Heart right ventricle (tissue), 16 donors: ENCODE data around the gene CCR4. TPM values are rescaled to one million over a fixed set of nuclear protein-coding genes. Genes with fewer than 3 reads are reported as not detected.
"Not testable (repeated sequence)": the region's sequence is repeated elsewhere in the genome, so short reads cannot be mapped to it uniquely, and the experiment has no call there.

Experiments
- ATAC-seq, 8 donors: fragments of 200-7000 bp; cut with Tn5 transposase; one replicate each; pipeline ENCODE4 v1.9.1; 2020; ENCODE audit warnings: mild to moderate bottlenecking in 8 of 8, moderate library complexity in 8 of 8, moderate number of reproducible peaks in 1 of 8
- DNase-seq, 2 donors: peaks; one replicate each; pipeline ENCODE4 v3.0.0-alpha.2; 2020
- H3K27ac ChIP-seq, 10 donors: fragments of 200-600 bp; sonication (generic) in 2 of 10; one replicate each; pipeline versions ENCODE4 v1.5.0 to v1.8.0; 2020 to 2022; ENCODE audit warnings: mild to moderate bottlenecking in 3 of 10
- H3K27me3 ChIP-seq, 7 donors: fragments of 200-600 bp; one replicate each; pipeline ENCODE4 v1.8.0; 2021 to 2022; ENCODE audit warnings: mild to moderate bottlenecking in 2 of 7
- H3K36me3 ChIP-seq, 9 donors: fragments of 200-600 bp; sonication (generic) in 1 of 9; one replicate each; pipeline versions ENCODE4 v1.5.0 to v1.8.0; 2020 to 2022; ENCODE audit warnings: mild to moderate bottlenecking in 2 of 9
- H3K4me1 ChIP-seq, 9 donors: fragments of 200-600 bp; sonication (generic) in 1 of 9; one replicate each; pipeline versions ENCODE4 v1.5.0 to v1.8.0; 2020 to 2022; ENCODE audit warnings: mild to moderate bottlenecking in 4 of 9
- H3K4me3 ChIP-seq, 10 donors: fragments of 200-600 bp; sonication (generic) in 2 of 10; one replicate each; pipeline versions ENCODE4 v1.5.0 to v1.8.0; 2020 to 2022; ENCODE audit warnings: mild to moderate bottlenecking in 7 of 10, moderate library complexity in 2 of 10
- H3K9me3 ChIP-seq, 11 donors: fragments of 200-600 bp in 10 of 11; sonication (generic) in 2 of 11; one replicate each; pipeline versions ENCODE4 v1.5.0 to v1.8.0; 2013 to 2022; ENCODE audit warnings: mild to moderate bottlenecking in 2 of 11, control low read depth in 1 of 11, moderate library complexity in 1 of 11
- CTCF ChIP-seq, 9 donors: fragments of 200-600 bp; sonication (generic) in 2 of 9; IDR thresholded peaks; one replicate each; pipeline versions ENCODE4 v1.5.0 to v1.8.0; 2021 to 2022; ENCODE audit warnings: antibody characterized with exemption in 9 of 9, mild to moderate bottlenecking in 5 of 9, moderate library complexity in 1 of 9
- WGBS, 2 donors: extraction: QIAGEN DNeasy Blood & Tissue Kit; methylation state at CpG; one replicate each; pipeline ENCODE4 v1.1.7; 2013; ENCODE audit warnings: inconsistent platforms in 1 of 2; 5-methylcytosine and 5-hydroxymethylcytosine counted together
- intact Hi-C, 10 donors: fragments of 100-400 bp; cut with DNase I; formaldehyde crosslinking; loops; one replicate each; pipeline versions ENCODE4 v1.11.1 to v1.14.2; 2022
- polyA plus RNA-seq, 2 donors: library from polyadenylated mRNA; stranded (reverse); fragments of 200-250 nt; gene quantifications; one replicate each; pipeline ENCODE4 v1.2.3, GENCODE V29; 2013
- total RNA-seq, 10 donors: library from RNA; stranded (reverse); fragmentation: NEBNext Ultra II Directional in 3 of 10; extraction: Animal tissue kit (Norgen Biotek cat#: 25700) in 3 of 10; gene quantifications; one replicate each; pipeline versions ENCODE4 v1.2.1 to v1.2.4, GENCODE V29; 2021 to 2023
- donor health status: Arrhythmogenic right ventricular cardiomyopathy.
- donor health status: ischemic (EF 13 %, LVEDD 7.1; RV severe dilation, severe dysfunction).
- donor health status: healthy with polysubstance abuse.
- donor health status: DM: no; HTN: yes; CAD: no.
- donor health status: DM: no; HTN: no; CAD: no.
- donor health status: ischemic (EF 25% LVEDD 6.9; RV normal size, moderate dysfunction).
- donor health status: ischemic (EF 25% LVEDD 5.7; RV mildly dilated, moderate dysfunction).
- donor health status: healthy.
- donor health status: DM: yes; HTN: yes; CAD: no.
- donor health status: Ischemic cardiomyopathy.
- donor health status: ischemic (EF 35%, LVEDD 5.7; RV mildly dilated, moderate dysfunction).
- donor health status: nonischemic (EF 11% LVEDD 7.7; RV severe dilation, severe dysfunction).
- donor health status: DM: yes; HTN: yes; CAD: no.
- donor health status: PGD.
- donor health status: ischemic (EF 29% LVEDD 5.4; RV normal size, mild dysfunction).
- donor health status: nonischemic (EF 23%, LVEDD 6.1; RV moderate dilation, normal function).

CCR4 gene
- total and polyA plus RNA-seq, 12 donors, result 0.01 to 1.2 (median 0.11) TPM; not detected in 5

GRCh38 chr3:32940726-32941125 is 10.7 kb upstream of the CCR4 start:
- intact Hi-C loops, result loop anchor here in 2 of 10 donors (10.0 kb wide), 2 partner anchors 424 to 434 kb away; no protein-coding TSS in a partner anchor
- no peaks in the 10 kb centered on the region for H3K4me1 ChIP-seq
- DNase-seq (no peak), ATAC-seq (no peak)
- TF ChIP-seq CTCF (IDR thresholded peaks at IDR 0.05), result no peak
- H3K36me3 ChIP-seq, result no peaks in the 10 kb centered on the region
- no peaks in the 10 kb centered on the region for H3K9me3 ChIP-seq
- 86 to 91% methylated on average over 16 of the region's 16 CpGs for WGBS, 2 donors
- no peaks in the 10 kb centered on the region for H3K27me3 ChIP-seq
- no peak overlapping the region for H3K27ac ChIP-seq
- no peak overlapping the region for H3K4me3 ChIP-seq

GRCh38 chr3:32945136-32945535 is 6.3 kb upstream of the CCR4 start:
- H3K27ac ChIP-seq, result no peak overlapping the region
- intact Hi-C loops, result loop anchor here in 6 of 10 donors (5.0 to 10.0 kb wide), 5 partner anchors 127 to 430 kb away; no protein-coding TSS in a partner anchor
- no peaks in the 10 kb centered on the region for H3K9me3 ChIP-seq
- peaks cover 0 to 3% (median 0%) of the 10 kb centered on the region in 9 donors for H3K4me1 ChIP-seq
- WGBS, 2 donors, result 75 to 77% methylated on average over 3 of the region's 3 CpGs
- DNase-seq (no peak), ATAC-seq (no peak)
- no peak overlapping the region for H3K4me3 ChIP-seq
- no peak for TF ChIP-seq CTCF (IDR thresholded peaks at IDR 0.05)
- no peaks in the 10 kb centered on the region for H3K27me3 ChIP-seq
- no peaks in the 10 kb centered on the region for H3K36me3 ChIP-seq

- H3K27ac ChIP-seq, H3K4me3 ChIP-seq, ATAC-seq, H3K9me3 ChIP-seq, H3K36me3 ChIP-seq, H3K27me3 ChIP-seq, H3K4me1 ChIP-seq, DNase-seq: not testable (repeated sequence)
- 94 to 95% methylated on average over 12 of the region's 12 CpGs for WGBS, 2 donors
- intact Hi-C loops, result loop anchor here in 6 of 10 donors (5.0 to 10.0 kb wide), 5 partner anchors 127 to 429 kb away; no protein-coding TSS in a partner anchor
Observed at GRCh38 chr3:32945598-32945997, 5.8 kb upstream of the CCR4 start.

GRCh38 chr3:32946973-32947788 is 4.3 kb upstream of the CCR4 start:
- no peak overlapping the region for H3K4me3 ChIP-seq
- no peak for TF ChIP-seq CTCF (IDR thresholded peaks at IDR 0.05)
- peaks cover 0 to 7% (median 0%) of the 10 kb centered on the region in 9 donors for H3K4me1 ChIP-seq
- no peaks in the 10 kb centered on the region for H3K9me3 ChIP-seq
- H3K36me3 ChIP-seq, result no peaks in the 10 kb centered on the region
- DNase-seq (no peak), ATAC-seq (peak in 4 of 8 donors; percentile 13 to 51 (median 26))
- intact Hi-C loops, result loop anchor here in 8 of 10 donors (2.0 to 10.0 kb wide), 7 partner anchors 125 to 428 kb away; no protein-coding TSS in a partner anchor
- no peaks in the 10 kb centered on the region for H3K27me3 ChIP-seq
- H3K27ac ChIP-seq, result no peak overlapping the region
- 74 to 76% methylated on average over 5 of the region's 5 CpGs for WGBS, 2 donors
